HEK293 (cell line): Measurements from ENCODE around the gene INSYN2B.

Experiments
- CTCF ChIP-seq: fragments of 450-650 bp; formaldehyde crosslinking; IDR thresholded peaks from 2 replicates; pipeline ENCODE4 v1.5.1; 2016; ENCODE audit warnings: missing biosample characterization, missing genetic modification characterization
- KLF7 ChIP-seq: fragments of 450-650 bp; formaldehyde crosslinking; IDR thresholded peaks from 2 replicates; pipeline ENCODE4 v1.5.1; 2016; ENCODE audit warnings: missing biosample characterization, missing genetic modification characterization, borderline replicate concordance
- KLF8 ChIP-seq: fragments of 450-650 bp; formaldehyde crosslinking; IDR thresholded peaks from 2 replicates; pipeline ENCODE4 v1.5.1; 2016; ENCODE audit warnings: missing biosample characterization, missing genetic modification characterization
- OSR2 ChIP-seq: fragments of 450-650 bp; formaldehyde crosslinking; IDR thresholded peaks from 2 replicates; pipeline ENCODE4 v1.5.1; 2016; ENCODE audit warnings: missing biosample characterization, missing genetic modification characterization
- RBAK ChIP-seq: fragments of 450-650 bp; formaldehyde crosslinking; IDR thresholded peaks from 2 replicates; pipeline ENCODE4 v1.5.1; 2016; ENCODE audit warnings: missing biosample characterization, missing genetic modification characterization
- ZBTB10 ChIP-seq: fragments of 450-650 bp; formaldehyde crosslinking; IDR thresholded peaks from 2 replicates; pipeline ENCODE4 v1.5.1; 2016; ENCODE audit warnings: missing biosample characterization, missing genetic modification characterization
- ZEB2 ChIP-seq: fragments of 450-650 bp; formaldehyde crosslinking; IDR thresholded peaks from 2 replicates; pipeline ENCODE4 v1.5.1; 2016; ENCODE audit warnings: missing biosample characterization, missing genetic modification characterization
- ZNF133 ChIP-seq: fragments of 450-650 bp; formaldehyde crosslinking; IDR thresholded peaks from 2 replicates; pipeline ENCODE4 v1.5.1; 2016; ENCODE audit warnings: missing biosample characterization, missing genetic modification characterization
- ZNF416 ChIP-seq: fragments of 450-650 bp; formaldehyde crosslinking; IDR thresholded peaks from 2 replicates; pipeline ENCODE4 v1.5.1; 2016; ENCODE audit warnings: missing biosample characterization, missing genetic modification characterization
- ZNF561 ChIP-seq: fragments of 450-650 bp; IDR thresholded peaks from 2 replicates; pipeline ENCODE4 v1.5.1; 2018; ENCODE audit warnings: missing biosample characterization, missing genetic modification characterization, borderline replicate concordance
- ZNF704 ChIP-seq: fragments of 450-650 bp; formaldehyde crosslinking; IDR thresholded peaks from 2 replicates; pipeline ENCODE4 v1.5.1; 2016; ENCODE audit warnings: missing biosample characterization, missing genetic modification characterization
- ZNF776 ChIP-seq: fragments of 450-650 bp; formaldehyde crosslinking; IDR thresholded peaks from 2 replicates; pipeline ENCODE4 v1.5.0; 2017; ENCODE audit warnings: missing biosample characterization, missing genetic modification characterization, borderline replicate concordance

- TF ChIP-seq KLF8 (tag by site-specific recombination) (no peak), ZEB2 (tag by site-specific recombination) (no peak), ZNF776 (tag by site-specific recombination) (no peak), CTCF (tag by site-specific recombination) (no peak), OSR2 (tag by site-specific recombination) (no peak), KLF7 (no peak), ZNF704 (tag by site-specific recombination) (no peak), ZBTB10 (tag by site-specific recombination) (no peak), ZNF561 (tag by site-specific recombination) (no peak), ZNF133 (no peak), RBAK (tag by site-specific recombination) (no peak), ZNF416 (tag by site-specific recombination) (no peak)
Observed at GRCh38 chr5:169874621-169875020, 105.7 kb downstream of the INSYN2B start.
